K562 (cell line): ENCODE measurements around the gene STON1. TPM values are rescaled to one million over a fixed set of nuclear protein-coding genes. Genes with fewer than 3 reads are reported as not detected.

Source experiments
- ATAC-seq: fragments of 200-7000 bp; cut with Tn5 transposase; 3 replicates; pipeline ENCODE4 v1.9.1; 2020; ENCODE audit warnings: moderate library complexity
- BruUV-seq: library from RNA; stranded (reverse); fragments of 400-500 nt; replicated peaks from 2 replicates; lab custom pipeline; 2021; lab: Mats Ljungman, UMichigan
- CTCF ChIA-PET: fragments of 300-600 bp; formaldehyde crosslinking; extraction: SDS; loops from one replicate; lab custom pipeline; 2021; ENCODE audit warnings: low intra/inter-chr PET ratio; lab: Yijun Ruan, JAX
- POLR2A ChIA-PET: fragments of 300-600, 350-650 bp; sonication (Branson Sonifier 250); formaldehyde crosslinking; extraction: SDS; loops from one replicate; lab custom pipeline; 2021; ENCODE audit warnings: antibody characterized with exemption, inconsistent platforms; lab: Yijun Ruan, JAX
- DNase-seq, 4 experiments: peaks; one replicate each; pipeline versions ENCODE4 v3.0.0 to v3.0.0-alpha.2; 2011 to 2018; ENCODE audit warnings: low spot score in 3 of 4, mixed read lengths in 3 of 4; ENCODE audit errors: extremely low read depth in 1 of 4
- FAIRE-seq: peaks from 2 replicates; lab custom pipeline; 2011; peaks lifted over from hg19 to GRCh38; lab: Jason Lieb, UNC
- H2AFZ ChIP-seq: 2 replicates; pipeline ENCODE4 v1.6.0; 2011; ENCODE audit warnings: low read depth, low read length, control low read depth, inconsistent platforms
- H3K27ac ChIP-seq: fragments of 200-600 bp; 3 replicates; pipeline ENCODE4 v1.8.0; 2011; ENCODE audit warnings: low read depth, mild to moderate bottlenecking, control low read depth, inconsistent platforms, low read length, moderate library complexity, mixed read lengths; ENCODE audit errors: extremely low read depth
- H3K27me3 ChIP-seq, 2 experiments: fragments of 300-600 bp in 1 of 2; 2 replicates in 1 of 2; 3 replicates in 1 of 2; pipeline versions ENCODE4 v1.6.0 to v1.8.0; 2011; ENCODE audit warnings: inconsistent platforms in 2 of 2, low read length in 2 of 2, mild to moderate bottlenecking in 1 of 2, mixed read lengths in 1 of 2, moderate library complexity in 1 of 2; ENCODE audit not compliant: control insufficient read depth in 2 of 2, insufficient read depth in 2 of 2
- H3K36me3 ChIP-seq: fragments of 300-600 bp; 3 replicates; pipeline ENCODE4 v1.8.0; 2011; ENCODE audit warnings: mild to moderate bottlenecking, low read length, inconsistent platforms; ENCODE audit not compliant: control insufficient read depth, insufficient read depth
- H3K4me1 ChIP-seq, 2 experiments: fragments of 200-600 bp in 1 of 2; replicated peaks in 1 of 2; 2 replicates in 1 of 2; 3 replicates in 1 of 2; pipeline versions ENCODE4 v1.5.1 to v1.8.0; 2011; ENCODE audit warnings: inconsistent platforms in 2 of 2, low read length in 2 of 2, mild to moderate bottlenecking in 1 of 2, mixed read lengths in 1 of 2, moderate library complexity in 1 of 2; ENCODE audit not compliant: control insufficient read depth in 2 of 2, insufficient read depth in 2 of 2
- H3K4me2 ChIP-seq: 2 replicates; pipeline ENCODE4 v1.6.1; 2011; ENCODE audit warnings: low read length, control low read depth, inconsistent platforms, mixed read lengths; ENCODE audit not compliant: insufficient read depth
- H3K4me3 ChIP-seq: fragments of 200-600 bp; sonication (generic), shearing (Covaris generic); 2 replicates; pipeline ENCODE4 v1.5.1; 2016; ENCODE audit warnings: control low read depth, inconsistent platforms
- H3K79me2 ChIP-seq: fragments of 200-600 bp; 3 replicates; pipeline ENCODE4 v1.8.0; 2011; ENCODE audit warnings: low read length, inconsistent platforms; ENCODE audit not compliant: control insufficient read depth, insufficient read depth
- H3K9ac ChIP-seq, 2 experiments: 2 replicates each; pipeline versions ENCODE4 v1.6.0 to v1.6.1; 2011; ENCODE audit warnings: low read depth in 2 of 2, low read length in 2 of 2, control low read depth in 1 of 2, inconsistent platforms in 1 of 2, mild to moderate bottlenecking in 1 of 2, mixed read lengths in 1 of 2; ENCODE audit not compliant: insufficient read depth in 1 of 2
- H3K9me1 ChIP-seq: one replicate; pipeline ENCODE4 v1.6.0; 2011; ENCODE audit warnings: inconsistent platforms, mild to moderate bottlenecking, low read length, moderate library complexity; ENCODE audit not compliant: control insufficient read depth, insufficient read depth
- H3K9me3 ChIP-seq: replicated peaks from 2 replicates; pipeline ENCODE4 v1.5.1; 2011; ENCODE audit warnings: low read depth, low read length, inconsistent platforms; ENCODE audit not compliant: control insufficient read depth, insufficient read depth
- H4K20me1 ChIP-seq: replicated peaks from 2 replicates; pipeline ENCODE4 v1.6.1; 2011; ENCODE audit warnings: low read length, inconsistent platforms, mixed read lengths; ENCODE audit not compliant: control insufficient read depth, insufficient read depth
- BHLHE40 ChIP-seq: IDR thresholded peaks from 2 replicates; pipeline ENCODE4 v1.6.1; 2011; ENCODE audit warnings: low read length, improper control_type of control experiment
- CBFA2T2 ChIP-seq: fragments of 450-650 bp; conservative IDR thresholded peaks from 2 replicates; pipeline ENCODE4 v1.6.1; 2017; ENCODE audit warnings: mild to moderate bottlenecking
- CBX3 ChIP-seq, 2 experiments: IDR thresholded peaks; 1 replicate in 1 of 2; 2 replicates in 1 of 2; pipeline ENCODE4 v1.6.1; 2012; ENCODE audit warnings: inconsistent platforms in 2 of 2, low read length in 2 of 2, borderline replicate concordance in 1 of 2, control low read depth in 1 of 2
- DIDO1 ChIP-seq: fragments of 450-650 bp; IDR thresholded peaks from 2 replicates; pipeline ENCODE4 v1.6.1; 2016; ENCODE audit warnings: low read depth, missing biosample characterization, missing genetic modification characterization
- GATAD2B ChIP-seq: fragments of 450-650 bp; IDR thresholded peaks from 2 replicates; pipeline ENCODE4 v1.6.1; 2017; ENCODE audit warnings: mild to moderate bottlenecking, borderline replicate concordance
- GTF2A2 ChIP-seq: IDR thresholded peaks from 2 replicates; pipeline ENCODE4 v1.6.1; 2016; ENCODE audit warnings: mild to moderate bottlenecking, missing genetic modification characterization, missing compliant biosample characterization
- HIVEP1 ChIP-seq: fragments of 250-450 bp; sonication (Bioruptor Pico); IDR thresholded peaks from 2 replicates; pipeline ENCODE4 v1.4.0; 2020; ENCODE audit warnings: mild to moderate bottlenecking
- JUN ChIP-seq, 2 experiments: sonication (generic) in 1 of 2; formaldehyde crosslinking in 1 of 2; IDR thresholded peaks; 2 replicates each; pipeline versions ENCODE4 v1.6.1 to v1.8.0; 2012 to 2022; ENCODE audit warnings: borderline replicate concordance in 2 of 2, mild to moderate bottlenecking in 2 of 2, improper control_type of control experiment in 1 of 2, low read depth in 1 of 2, low read length in 1 of 2, missing genetic modification reagents in 1 of 2
- MAFF ChIP-seq: IDR thresholded peaks from 2 replicates; pipeline ENCODE4 v1.6.1; 2012; ENCODE audit warnings: low read length, improper control_type of control experiment
- NRF1 ChIP-seq, 2 experiments: fragments of 450-650 bp; IDR thresholded peaks in 1 of 2; conservative IDR thresholded peaks in 1 of 2; 2 replicates each; pipeline ENCODE4 v1.6.1; 2014; ENCODE audit warnings: mild to moderate bottlenecking in 2 of 2
- PCBP1 ChIP-seq: fragments of 200-400 bp; formaldehyde crosslinking; IDR thresholded peaks from 2 replicates; pipeline ENCODE4 v1.6.1; 2018; ENCODE audit warnings: mild to moderate bottlenecking, low read depth, low read length; ENCODE audit not compliant: poor library complexity, severe bottlenecking
- RHOXF2B ChIP-seq: fragments of 250-450 bp; sonication (Bioruptor Pico); conservative IDR thresholded peaks from 2 replicates; pipeline ENCODE4 v1.5.1; 2021
- SRF ChIP-seq, 2 experiments: fragments of 250-450, 450-650 bp in 1 of 2; sonication (Bioruptor Pico) in 1 of 2; sonication (generic) in 1 of 2; formaldehyde crosslinking; IDR thresholded peaks; 2 replicates each; pipeline versions ENCODE4 v1.5.0 to v1.5.1; 2020 to 2022; ENCODE audit warnings: mild to moderate bottlenecking in 1 of 2, missing genetic modification reagents in 1 of 2
- TOE1 ChIP-seq, 2 experiments: fragments of 450-650 bp in 1 of 2; sonication (generic) in 1 of 2; formaldehyde crosslinking in 1 of 2; IDR thresholded peaks; 2 replicates each; pipeline versions ENCODE4 v1.7.1 to v1.8.0; 2016 to 2022; ENCODE audit warnings: borderline replicate concordance in 2 of 2, mild to moderate bottlenecking in 2 of 2, antibody characterized with exemption in 1 of 2, inconsistent platforms in 1 of 2, low read depth in 1 of 2, missing genetic modification reagents in 1 of 2, moderate library complexity in 1 of 2
- ZBTB7A ChIP-seq: IDR thresholded peaks from 2 replicates; pipeline ENCODE4 v1.6.1; 2011; ENCODE audit warnings: low read depth, mild to moderate bottlenecking, low read length, moderate library complexity, borderline replicate concordance; ENCODE audit not compliant: control insufficient read depth
- ZEB2 ChIP-seq: fragments of 450-650 bp; IDR thresholded peaks from 2 replicates; pipeline ENCODE4 v1.6.1; 2016
- ZNF785 ChIP-seq: fragments of 250-450 bp; sonication (Bioruptor Pico); IDR thresholded peaks from 2 replicates; pipeline ENCODE4 v1.4.0; 2020; ENCODE audit warnings: mild to moderate bottlenecking
- WGBS: fragments of 100-300 bp; shearing (Covaris generic); methylation state at CpG from one replicate; pipeline ENCODE4 v1.1.6; 2016; ENCODE audit warnings: low coverage, mixed read lengths; ENCODE audit not compliant: insufficient coverage; ENCODE audit errors: missing lambda C conversion rate; 5-methylcytosine and 5-hydroxymethylcytosine counted together
- in situ Hi-C: fragments of 300-500 bp; cut with MboI; formaldehyde crosslinking; loops from 4 replicates; pipeline ENCODE4 v1.15.0; 2018; ENCODE audit warnings: inconsistent platforms, mixed read lengths
- intact Hi-C: fragments of 100-400 bp; cut with micrococcal nuclease; formaldehyde crosslinking; loops from 2 replicates; pipeline ENCODE4 v1.14.2; 2022
- polyA plus RNA-seq, 8 experiments: library from polyadenylated mRNA; depleted of rRNA in 4 of 8; stranded (reverse) in 5 of 8; unstranded in 3 of 8; fragments of >200 nt; fragmentation: Nextera tagmentation in 2 of 8; fragmentation: Illumina TruSeq in 1 of 8; extraction: Ambion mirVana in 2 of 8; extraction: Trizol in 1 of 8; gene quantifications; 2 replicates each; pipeline versions ENCODE4 v1.2.1 to v1.2.3, GENCODE V29; 2011 to 2014; ENCODE audit warnings: inconsistent platforms in 1 of 8, missing spikeins in 1 of 8
- total RNA-seq, 7 experiments: library from RNA; depleted of rRNA in 6 of 7; stranded (reverse); fragments of >200 nt in 6 of 7; fragmentation: Illumina TruSeq in 2 of 7; extraction: Trizol in 2 of 7; gene quantifications; 2 replicates each; pipeline versions ENCODE4 v1.2.1 to v1.2.3, GENCODE V29; 2011 to 2021; ENCODE audit warnings: low replicate concordance in 1 of 7
- TF ChIP-seq, protein P1 (sequence below): fragments of 450-650 bp; IDR thresholded peaks from 2 replicates; pipeline ENCODE4 v1.6.1; 2014; ENCODE audit warnings: low read depth, mild to moderate bottlenecking, moderate library complexity, borderline replicate concordance
- TF ChIP-seq, protein P2 (sequence below), 2 experiments: fragments of 450-650 bp in 1 of 2; sonication (generic) in 1 of 2; formaldehyde crosslinking; conservative IDR thresholded peaks; 2 replicates each; pipeline versions ENCODE4 v1.4.0 to v1.8.1; 2020 to 2022; ENCODE audit warnings: mild to moderate bottlenecking in 1 of 2, missing genetic modification reagents in 1 of 2

STON1 gene
- total and polyA plus RNA-seq, 9 of the 15 experiments (the other 6 are each of a cell fraction or from before 2014, with no cell fraction given), result 0.07 to 1.2 (median 0.55) TPM

DNA sequence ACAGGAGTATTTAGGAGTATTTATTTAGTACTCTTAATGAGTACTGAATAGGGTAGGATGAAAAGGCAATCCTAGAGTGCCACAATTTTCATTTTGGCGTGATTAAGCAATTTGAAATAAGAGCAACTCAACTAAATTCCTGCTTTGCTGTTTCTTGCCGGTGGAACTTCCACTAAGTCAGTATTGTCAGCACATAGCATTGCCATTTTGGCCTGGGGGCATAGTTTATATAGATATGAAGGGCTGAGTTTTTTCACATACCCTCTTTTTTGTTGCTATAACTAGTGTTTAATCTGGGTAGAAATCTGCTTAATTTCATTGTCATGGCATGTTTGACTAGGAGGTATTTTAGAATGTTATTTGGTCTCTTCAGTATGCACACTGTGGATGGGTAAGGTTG, 89.6 kb downstream of the STON1 start:
- no TSS peak for BruUV-seq
- FAIRE-seq, result no peak
- H3K27me3 ChIP-seq, result no peaks in the 10 kb centered on the region
- H3K9me3 ChIP-seq, result no peaks in the 10 kb centered on the region
- no peak for ATAC-seq
- no peak for DNase-seq
- intact Hi-C loops (no loop called here), in situ Hi-C loops (loop anchor here (25.0 kb wide), 1 partner anchor 1868 kb away; no protein-coding TSS in a partner anchor)
- H3K4me2 ChIP-seq, result no peak overlapping the region
- H3K36me3 ChIP-seq, result no peaks in the 10 kb centered on the region
- no peak overlapping the region for H3K9ac ChIP-seq
- no peaks in the 10 kb centered on the region for H3K79me2 ChIP-seq
- H3K27ac ChIP-seq, result no peak overlapping the region
- no peaks in the 10 kb centered on the region for H3K9me1 ChIP-seq
- POLR2A ChIA-PET, result interaction anchor here (0.6 to 1.0 kb wide), 2 partner anchors 27 to 58 kb away, joined by 3 read pairs; no protein-coding TSS in a partner anchor
- CTCF ChIA-PET, result no interaction called here
- H2AFZ ChIP-seq, result no peak overlapping the region
- TF ChIP-seq, protein P1, sequence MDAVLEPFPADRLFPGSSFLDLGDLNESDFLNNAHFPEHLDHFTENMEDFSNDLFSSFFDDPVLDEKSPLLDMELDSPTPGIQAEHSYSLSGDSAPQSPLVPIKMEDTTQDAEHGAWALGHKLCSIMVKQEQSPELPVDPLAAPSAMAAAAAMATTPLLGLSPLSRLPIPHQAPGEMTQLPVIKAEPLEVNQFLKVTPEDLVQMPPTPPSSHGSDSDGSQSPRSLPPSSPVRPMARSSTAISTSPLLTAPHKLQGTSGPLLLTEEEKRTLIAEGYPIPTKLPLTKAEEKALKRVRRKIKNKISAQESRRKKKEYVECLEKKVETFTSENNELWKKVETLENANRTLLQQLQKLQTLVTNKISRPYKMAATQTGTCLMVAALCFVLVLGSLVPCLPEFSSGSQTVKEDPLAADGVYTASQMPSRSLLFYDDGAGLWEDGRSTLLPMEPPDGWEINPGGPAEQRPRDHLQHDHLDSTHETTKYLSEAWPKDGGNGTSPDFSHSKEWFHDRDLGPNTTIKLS, result no peak
- TF ChIP-seq RHOXF2B (CRISPR knock-in tag), result no peak
- TF ChIP-seq, protein P2, sequence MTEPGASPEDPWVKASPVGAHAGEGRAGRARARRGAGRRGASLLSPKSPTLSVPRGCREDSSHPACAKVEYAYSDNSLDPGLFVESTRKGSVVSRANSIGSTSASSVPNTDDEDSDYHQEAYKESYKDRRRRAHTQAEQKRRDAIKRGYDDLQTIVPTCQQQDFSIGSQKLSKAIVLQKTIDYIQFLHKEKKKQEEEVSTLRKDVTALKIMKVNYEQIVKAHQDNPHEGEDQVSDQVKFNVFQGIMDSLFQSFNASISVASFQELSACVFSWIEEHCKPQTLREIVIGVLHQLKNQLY (CRISPR knock-in tag; conservative IDR thresholded peaks at IDR 0.05), result no peak
- TF ChIP-seq GATAD2B, result no peak
- TF ChIP-seq ZEB2, result no peak
- no peak for TF ChIP-seq TOE1 (IDR thresholded peaks at IDR 0.05; ENCODE audit: borderline replicate concordance)
- no peak for TF ChIP-seq TOE1 (CRISPR knock-in tag; IDR thresholded peaks at IDR 0.05; ENCODE audit: borderline replicate concordance, low read depth)
- no peak for TF ChIP-seq CBX3 (IDR thresholded peaks at IDR 0.05; ENCODE audit: borderline replicate concordance in 1 of 2, low read length in 2 of 2)
- TF ChIP-seq CBFA2T2, result no peak
- no peak for TF ChIP-seq PCBP1
- TF ChIP-seq JUN (IDR thresholded peaks at IDR 0.05; ENCODE audit: borderline replicate concordance, low read depth, low read length), result no peak
- no peak for TF ChIP-seq JUN (CRISPR knock-in tag; IDR thresholded peaks at IDR 0.05; ENCODE audit: borderline replicate concordance)
- TF ChIP-seq ZNF785 (CRISPR knock-in tag), result no peak
- TF ChIP-seq HIVEP1 (CRISPR knock-in tag), result no peak
- TF ChIP-seq NRF1 (conservative IDR thresholded peaks at IDR 0.05 in 1 of 2, IDR thresholded peaks at IDR 0.05 in 1 of 2), result no peak
- TF ChIP-seq DIDO1, result no peak
- TF ChIP-seq SRF (CRISPR knock-in tag; IDR thresholded peaks at IDR 0.05), result no peak
- no peak for TF ChIP-seq BHLHE40
- TF ChIP-seq ZBTB7A, result no peak
- TF ChIP-seq GTF2A2, result no peak
- TF ChIP-seq MAFF, result no peak
- TF ChIP-seq, all 486 proteins: peak for 0
- Histone ChIP-seq H4K20me1 (no peaks in the 10 kb centered on the region), H3K4me3 (no peak overlapping the region), H3K4me1 (peaks cover 0 to 4% of the 10 kb centered on the region in 2 experiments; a peak in 1 of 5 replicates)
- 70% methylated on average over 2 of the region's 2 CpGs for WGBS
